Smooth muscle cell of the brain vasculature (primary cell): Measurements from ENCODE around the gene MYO10.

ENCODE experiments used
- DNase-seq: peaks from one replicate; pipeline ENCODE4 v3.0.0-alpha.2; 2012; ENCODE audit warnings: low read depth, low spot score

MYO10 gene

DNA sequence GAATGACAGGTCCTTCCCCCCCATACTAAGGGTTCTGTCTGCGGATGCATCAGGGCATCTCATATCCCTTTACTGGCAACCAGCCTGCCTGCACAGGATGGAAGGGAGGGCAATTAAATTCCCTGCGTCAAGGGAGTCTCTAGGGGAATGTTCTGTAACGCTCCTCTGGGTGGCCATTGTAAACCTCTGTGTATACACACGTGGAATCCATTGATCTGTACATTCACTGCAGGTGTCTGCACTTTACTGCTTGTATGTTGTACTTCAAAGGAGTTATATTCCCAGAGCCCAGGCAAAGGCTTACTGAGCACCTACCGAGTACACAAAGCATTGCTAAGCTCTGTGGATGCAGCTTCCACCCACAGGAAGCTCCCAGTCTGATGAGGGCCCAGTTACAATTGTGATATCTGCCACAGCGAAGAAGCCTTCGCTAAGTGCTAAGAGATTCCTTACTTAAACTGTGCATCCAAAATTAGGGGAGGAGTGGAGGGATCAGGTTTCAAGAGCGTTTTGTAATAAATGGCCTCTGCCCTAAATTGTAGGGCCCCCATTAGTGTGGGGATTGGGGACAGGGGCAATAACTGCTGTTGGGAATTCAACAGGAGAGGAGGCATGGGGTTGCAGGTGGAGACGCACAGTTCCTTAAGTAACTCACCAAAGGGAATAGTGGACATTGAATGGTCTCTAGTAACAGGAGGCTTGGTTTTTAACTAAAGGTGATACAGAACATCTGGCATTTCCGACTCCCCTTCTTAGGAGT is 317.8 kb downstream of the MYO10 start:
- no peak for DNase-seq

DNA sequence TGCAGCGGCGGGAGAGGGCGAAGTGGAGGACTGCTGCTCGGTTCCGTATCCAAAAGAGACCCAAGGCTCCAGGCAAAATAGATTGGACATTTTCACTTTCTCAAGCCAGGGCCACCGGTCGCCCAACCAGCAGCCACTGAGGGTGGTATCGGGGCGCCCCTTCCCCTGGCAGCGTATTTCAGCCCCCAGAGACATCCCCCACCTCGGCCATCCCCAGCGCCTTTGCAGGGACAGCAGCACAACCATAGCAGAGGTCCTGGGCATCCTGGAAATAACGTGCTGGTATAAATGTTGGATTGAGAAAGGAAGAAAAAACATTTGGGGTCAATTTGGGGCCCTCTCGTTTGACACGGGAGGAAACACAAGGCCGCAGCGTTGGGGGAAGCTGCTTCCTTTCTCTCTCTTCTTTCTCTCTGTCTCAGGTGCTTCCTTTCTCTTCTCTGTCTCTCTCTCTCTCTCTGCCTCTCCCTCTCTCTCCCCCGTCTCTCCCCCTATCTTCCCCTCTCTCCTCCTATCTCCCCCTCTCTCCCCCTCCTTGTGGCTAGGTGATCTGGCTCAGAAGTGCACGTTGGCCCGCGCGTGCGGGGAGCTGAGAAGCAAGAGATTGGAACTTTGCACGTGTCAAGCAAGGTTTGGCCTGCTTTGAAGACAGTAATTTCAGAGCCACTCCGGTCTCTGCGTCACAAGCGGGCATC is 318.7 kb downstream of the MYO10 start:
- DNase-seq = no peak

DNA sequence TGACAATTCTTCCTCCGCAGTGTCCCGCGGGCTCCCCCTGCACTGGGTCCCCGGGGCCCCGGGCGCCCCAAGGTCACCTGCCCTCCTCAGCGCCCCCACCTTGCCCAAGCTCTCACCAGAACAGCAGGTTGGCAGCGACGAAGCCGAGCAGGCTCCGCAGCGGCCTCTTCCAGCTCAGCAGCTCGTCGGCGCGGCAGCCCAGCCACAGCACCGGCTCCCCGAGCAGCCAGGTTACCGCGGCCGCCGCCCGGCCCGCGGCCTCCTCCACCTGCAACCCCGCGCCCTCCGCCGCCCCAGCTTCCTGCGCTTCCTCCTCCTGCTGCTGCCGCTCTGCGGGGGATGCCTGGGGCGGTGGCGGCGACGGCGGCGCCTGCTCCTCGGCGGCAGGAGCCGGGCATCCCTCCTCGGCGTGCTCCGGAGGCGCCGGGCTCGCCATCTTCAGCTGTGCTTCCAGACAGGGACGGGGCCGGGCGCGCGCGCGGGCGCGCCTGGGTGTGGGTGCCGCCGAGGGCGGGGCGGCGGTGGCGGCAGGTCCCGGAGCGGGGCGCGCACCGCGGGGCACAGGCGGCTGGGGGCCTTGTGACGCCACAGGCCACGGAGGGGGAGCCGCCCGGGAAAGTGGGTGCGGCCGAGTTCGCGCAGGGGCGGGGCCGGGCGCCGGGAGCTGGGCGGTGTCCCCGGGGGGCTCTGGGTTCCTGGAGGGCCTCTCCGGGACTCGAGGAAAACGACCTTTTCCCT is 319.4 kb downstream of the MYO10 start, which contains the start of gene RETREG1:
Gene RETREG1, minus strand, starts transcription at position 462 of the 738 bp plus-strand sequence. Its CDS starts 26 bp downstream, at position 436.
- no peak for DNase-seq

DNA sequence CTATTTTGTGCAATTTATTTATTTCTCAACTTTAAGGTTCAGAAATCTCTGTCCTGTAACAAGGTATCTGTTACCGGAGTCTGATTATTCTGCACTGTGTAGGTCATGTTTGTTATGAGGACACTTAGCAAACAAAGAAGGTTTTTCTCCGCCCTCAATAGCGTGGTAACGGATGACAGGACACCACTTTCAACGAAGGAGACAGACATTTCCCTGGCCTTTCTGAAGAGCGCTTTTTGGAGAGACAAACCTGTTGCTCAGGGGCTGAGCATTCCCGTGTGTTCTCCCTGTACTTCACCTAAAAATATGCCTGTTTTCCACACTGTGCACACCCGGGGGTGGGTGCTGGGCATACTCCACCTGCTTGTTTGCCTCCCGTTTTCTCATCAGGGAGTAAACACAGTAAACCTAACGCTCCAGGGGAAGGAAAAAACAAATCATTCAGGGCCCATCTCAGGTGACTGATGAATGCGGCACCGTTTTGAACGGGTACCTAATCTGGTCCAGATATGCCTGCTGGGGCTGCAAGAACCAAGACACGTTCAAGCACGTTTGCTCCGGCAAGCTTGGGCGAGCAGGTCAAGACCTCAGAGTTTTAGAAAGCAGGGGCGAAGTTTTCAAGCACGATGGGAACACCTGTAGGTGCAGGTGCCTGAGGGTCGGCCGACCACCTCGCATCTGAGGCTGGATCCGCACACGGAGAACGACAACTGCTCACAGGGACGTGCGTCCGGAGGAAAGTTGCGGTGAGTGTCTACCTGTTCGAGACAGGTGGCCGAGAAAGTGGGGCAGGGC is 320.1 kb downstream of the MYO10 start:
- no peak for DNase-seq

DNA sequence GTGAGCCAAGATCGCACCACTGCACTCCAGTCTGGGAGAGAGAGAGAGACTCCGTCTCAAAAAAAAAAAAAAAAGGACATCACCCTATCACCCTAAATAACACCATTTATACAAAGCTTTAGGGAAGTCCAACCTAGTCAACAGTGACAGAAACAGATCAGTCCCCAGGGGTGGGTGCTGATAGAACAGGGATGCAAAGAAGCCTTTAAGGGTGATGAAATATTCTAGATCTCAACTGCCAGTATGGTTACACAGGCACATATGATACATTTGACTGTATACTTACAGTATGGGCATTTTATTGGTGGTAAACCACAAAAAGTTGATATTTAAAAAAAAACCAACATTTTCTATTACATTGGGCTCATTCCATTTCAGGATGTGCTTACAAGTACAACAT is 324.1 kb downstream of the MYO10 start:
- DNase-seq = no peak
